Nephron progenitor cell (in vitro differentiated cells): ENCODE results near the gene BAIAP2L1.

Experiments
- DNase-seq: peaks from one replicate; pipeline ENCODE4 v3.0.0; 2021
- H3K27ac Mint-ChIP-seq: 2 replicates; pipeline ENCODE4 v1.8.0; 2021; ENCODE audit warnings: mild to moderate bottlenecking, moderate library complexity, mixed read lengths
- H3K27me3 Mint-ChIP-seq: 2 replicates; pipeline ENCODE4 v1.8.0; 2021; ENCODE audit warnings: mild to moderate bottlenecking, low read depth, mixed read lengths; ENCODE audit not compliant: poor library complexity
- H3K36me3 Mint-ChIP-seq: 2 replicates; pipeline ENCODE4 v1.8.0; 2021; ENCODE audit warnings: low read depth, mixed read lengths
- H3K4me1 Mint-ChIP-seq: 2 replicates; pipeline ENCODE4 v1.8.0; 2021; ENCODE audit warnings: mixed read lengths
- H3K4me3 Mint-ChIP-seq: 2 replicates; pipeline ENCODE4 v1.8.0; 2021; ENCODE audit warnings: mild to moderate bottlenecking, moderate library complexity, mixed read lengths
- H3K9me3 Mint-ChIP-seq: 2 replicates; pipeline ENCODE4 v1.8.0; 2021; ENCODE audit warnings: mild to moderate bottlenecking, moderate library complexity, mixed read lengths
- CTCF ChIP-seq: fragments of 200-600 bp; sonication (generic); IDR thresholded peaks from 2 replicates; pipeline ENCODE4 v1.5.0; 2021; ENCODE audit warnings: antibody characterized with exemption

BAIAP2L1 gene

DNA sequence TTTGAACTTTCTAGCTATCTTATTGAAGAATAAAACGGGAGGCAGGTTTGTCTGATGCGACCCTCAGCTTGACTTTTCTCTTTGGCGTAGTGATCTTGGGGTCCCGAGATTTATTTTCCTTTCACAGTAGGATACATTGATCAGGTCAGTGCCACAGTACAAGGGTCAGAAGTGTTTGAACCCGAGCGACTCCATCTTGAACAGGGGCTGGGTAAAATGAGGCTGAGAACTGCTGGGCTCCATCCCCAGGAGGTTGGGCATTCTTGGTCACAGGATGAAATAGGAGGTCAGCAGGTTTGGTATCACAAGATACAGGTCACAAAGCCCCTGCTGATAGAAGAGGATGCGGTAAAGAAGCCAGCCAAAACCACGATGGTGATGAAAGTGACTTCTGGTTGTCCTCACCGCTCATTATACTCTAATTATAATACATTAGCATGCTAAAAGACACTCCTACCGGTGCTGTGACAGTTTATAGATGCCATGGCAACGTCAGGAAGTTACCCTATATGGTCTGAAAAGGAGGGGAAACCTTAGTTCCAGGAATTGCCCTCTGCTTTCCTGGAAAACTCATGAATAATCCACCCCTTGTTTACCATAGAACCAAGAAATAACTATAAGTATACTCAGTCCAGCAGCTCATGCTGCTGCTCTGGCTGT, 145.8 kb downstream of the BAIAP2L1 start:
- Mint-ChIP-seq H3K9me3 (no peaks in the 10 kb centered on the region), H3K27ac (no peak overlapping the region), H3K36me3 (peaks cover 12% of the 10 kb centered on the region), H3K4me1 (peaks cover 30% of the 10 kb centered on the region), H3K27me3 (peaks cover 8% of the 10 kb centered on the region), H3K4me3 (no peak overlapping the region)
- TF ChIP-seq CTCF = no peak
- no peak for DNase-seq

DNA sequence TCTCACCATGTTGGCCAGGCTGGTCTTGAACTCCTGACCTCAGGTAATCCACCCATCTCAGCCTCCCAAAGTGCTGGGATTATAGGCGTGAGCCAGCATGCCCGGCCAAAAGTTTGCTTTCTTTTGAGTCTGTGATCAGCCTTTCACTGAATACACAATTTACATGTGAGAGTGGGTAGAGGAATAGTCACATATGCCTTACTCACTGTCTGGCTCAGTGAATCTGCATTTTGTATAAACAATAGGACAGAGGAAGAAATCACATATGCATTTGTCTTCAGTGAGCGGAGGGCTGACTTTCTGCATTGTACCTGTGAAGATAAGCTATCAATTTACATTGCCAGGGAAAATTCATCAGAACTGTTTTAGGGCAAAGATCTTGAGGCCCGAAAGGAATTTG, 146.4 kb downstream of the BAIAP2L1 start:
- no peak overlapping the region for H3K4me3 Mint-ChIP-seq
- no peak for DNase-seq
- H3K36me3 Mint-ChIP-seq = peaks cover 12% of the 10 kb centered on the region
- H3K4me1 Mint-ChIP-seq = peaks cover 35% of the 10 kb centered on the region
- H3K27ac Mint-ChIP-seq = no peak overlapping the region
- H3K27me3 Mint-ChIP-seq = peaks cover 8% of the 10 kb centered on the region
- no peaks in the 10 kb centered on the region for H3K9me3 Mint-ChIP-seq
- TF ChIP-seq CTCF = no peak

GRCh38 chr7:98252425-98253054, 148.3 kb downstream of the BAIAP2L1 start:
- Mint-ChIP-seq H3K27me3 (peaks cover 13% of the 10 kb centered on the region), H3K27ac (peak overlapping the region; percentile 65), H3K36me3 (peaks cover 13% of the 10 kb centered on the region), H3K4me1 (peaks cover 41% of the 10 kb centered on the region), H3K4me3 (peak overlapping the region; percentile 92), H3K9me3 (no peaks in the 10 kb centered on the region)
- no peak for TF ChIP-seq CTCF
- no peak for DNase-seq

DNA sequence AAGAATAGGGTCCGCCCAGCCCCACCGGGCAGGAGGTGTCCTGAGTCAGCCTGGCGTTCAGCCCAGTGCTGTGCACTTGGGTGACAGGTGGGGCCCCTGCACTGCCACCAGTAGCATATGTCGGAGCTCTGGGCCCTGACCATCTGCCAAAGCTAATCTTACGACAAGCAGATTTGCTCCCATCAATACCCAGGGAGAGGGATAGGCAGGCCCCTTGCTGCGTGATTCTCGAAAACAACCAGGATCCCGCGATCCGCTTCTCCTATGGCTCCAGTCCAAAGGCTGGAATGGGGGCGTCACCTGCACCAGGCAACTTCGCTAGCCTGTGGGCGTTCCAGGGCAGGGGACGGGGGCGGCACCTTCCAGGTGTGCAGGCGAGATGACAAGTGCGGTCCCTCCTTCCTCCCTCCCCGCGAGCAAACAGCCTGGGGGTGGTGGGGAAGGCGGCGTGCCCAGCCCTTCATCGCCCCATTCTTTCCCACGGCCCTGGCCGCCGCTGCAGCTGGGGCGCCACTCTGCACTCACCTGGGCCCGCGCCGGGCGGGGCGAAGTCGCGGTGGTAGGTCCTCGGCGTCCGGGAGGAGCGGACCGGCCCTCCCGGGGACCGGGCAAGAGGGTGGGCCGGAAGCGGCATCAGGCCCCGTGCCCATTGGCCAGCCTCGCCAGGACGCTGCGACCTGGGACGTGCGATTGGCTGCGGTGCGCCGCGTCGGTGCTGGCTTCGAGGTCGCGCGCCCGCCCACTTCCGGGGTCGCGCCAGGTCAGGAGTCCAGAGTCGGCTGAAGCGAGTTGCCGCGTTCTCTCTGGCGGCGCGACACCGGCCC, 149.1 kb downstream of the BAIAP2L1 start, which contains the start of gene TECPR1:
Gene TECPR1, minus strand, starts transcription at position 632 of the 824 bp plus-strand sequence. CDS start 6,086 bp downstream, outside the sequence.
- peaks cover 10% of the 10 kb centered on the region for H3K36me3 Mint-ChIP-seq
- peak within 1 kb of the TSS; percentile 92 for H3K4me3 Mint-ChIP-seq
- no peaks in the 10 kb centered on the region for H3K9me3 Mint-ChIP-seq
- H3K27me3 Mint-ChIP-seq = peaks cover 13% of the 10 kb centered on the region
- H3K4me1 Mint-ChIP-seq = peaks cover 41% of the 10 kb centered on the region
- H3K27ac Mint-ChIP-seq = peak within 1 kb of the TSS; percentile 65
- DNase-seq = peak; percentile 94
- no peak for TF ChIP-seq CTCF

DNA sequence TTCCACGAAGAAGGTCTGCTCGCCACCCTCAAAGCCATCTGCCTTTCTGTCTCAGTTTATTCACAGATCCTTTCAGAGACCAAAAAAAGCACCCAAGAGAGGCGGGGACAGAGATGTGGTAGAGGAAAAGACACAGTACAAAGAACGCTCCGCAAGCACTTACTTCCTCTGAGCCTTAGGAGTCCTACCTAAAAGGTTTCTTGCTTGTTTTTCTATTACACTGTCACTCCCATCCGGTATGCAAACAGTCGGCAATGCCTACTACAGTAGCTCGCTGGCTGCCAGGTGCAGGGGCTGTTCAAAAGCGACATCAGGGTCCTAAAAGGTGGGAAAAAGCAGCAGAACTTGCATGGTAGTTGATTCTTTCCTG, 149.7 kb downstream of the BAIAP2L1 start:
- Mint-ChIP-seq H3K27me3 (peaks cover 13% of the 10 kb centered on the region), H3K9me3 (no peaks in the 10 kb centered on the region)
- DNase-seq = no peak

More for the DNA sequence above, 149.7 kb downstream of the BAIAP2L1 start:
- H3K4me1 Mint-ChIP-seq = peaks cover 41% of the 10 kb centered on the region
- H3K36me3 Mint-ChIP-seq = peaks cover 10% of the 10 kb centered on the region
- no peak for TF ChIP-seq CTCF
- peak overlapping the region; percentile 92 for H3K4me3 Mint-ChIP-seq
- no peak overlapping the region for H3K27ac Mint-ChIP-seq
